Breast epithelium (tissue), 3 donors: ENCODE results near the gene PHACTR3.

Experiments used
- POLR2A ChIP-seq: fragments of 450-650 bp; IDR thresholded peaks from one replicate; pipeline ENCODE4 v1.6.1; 2016; ENCODE audit warnings: antibody characterized with exemption, mild to moderate bottlenecking, moderate library complexity
- TF ChIP-seq, protein P1 (sequence below), 3 donors: fragments of 450-650 bp; IDR thresholded peaks; one replicate each; pipeline ENCODE4 v1.5.1; 2016 to 2017; ENCODE audit warnings: antibody characterized with exemption in 3 of 3, mild to moderate bottlenecking in 3 of 3, moderate library complexity in 3 of 3

DNA sequence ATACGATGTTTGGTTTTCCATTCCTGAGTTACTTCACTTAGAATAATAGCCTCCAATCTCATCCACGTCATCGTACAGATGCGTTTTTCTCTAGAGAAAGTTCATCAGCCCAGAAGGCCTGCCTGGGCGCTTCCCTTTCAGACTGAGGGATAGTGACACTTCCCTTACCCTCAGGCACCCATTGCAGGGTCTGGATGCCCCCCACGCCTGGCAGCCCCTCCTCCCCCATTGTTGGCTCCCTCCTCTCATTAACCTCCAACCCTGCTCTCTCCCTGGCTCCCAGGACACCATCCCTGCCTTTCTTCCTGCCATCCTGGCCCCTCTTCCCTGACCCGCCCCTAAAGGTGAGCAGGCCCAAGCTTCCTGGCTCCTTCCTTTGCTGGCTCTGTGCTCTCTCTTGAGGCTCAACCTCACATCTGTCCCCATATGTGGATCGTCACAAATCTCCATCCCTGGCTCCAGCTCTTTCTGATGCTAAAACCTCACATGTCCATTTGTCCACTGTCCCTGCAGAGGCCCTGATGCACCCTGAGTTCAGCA, 183.9 kb downstream of the PHACTR3 start:
- TF ChIP-seq POLR2A, result no peak
- TF ChIP-seq, protein P1, sequence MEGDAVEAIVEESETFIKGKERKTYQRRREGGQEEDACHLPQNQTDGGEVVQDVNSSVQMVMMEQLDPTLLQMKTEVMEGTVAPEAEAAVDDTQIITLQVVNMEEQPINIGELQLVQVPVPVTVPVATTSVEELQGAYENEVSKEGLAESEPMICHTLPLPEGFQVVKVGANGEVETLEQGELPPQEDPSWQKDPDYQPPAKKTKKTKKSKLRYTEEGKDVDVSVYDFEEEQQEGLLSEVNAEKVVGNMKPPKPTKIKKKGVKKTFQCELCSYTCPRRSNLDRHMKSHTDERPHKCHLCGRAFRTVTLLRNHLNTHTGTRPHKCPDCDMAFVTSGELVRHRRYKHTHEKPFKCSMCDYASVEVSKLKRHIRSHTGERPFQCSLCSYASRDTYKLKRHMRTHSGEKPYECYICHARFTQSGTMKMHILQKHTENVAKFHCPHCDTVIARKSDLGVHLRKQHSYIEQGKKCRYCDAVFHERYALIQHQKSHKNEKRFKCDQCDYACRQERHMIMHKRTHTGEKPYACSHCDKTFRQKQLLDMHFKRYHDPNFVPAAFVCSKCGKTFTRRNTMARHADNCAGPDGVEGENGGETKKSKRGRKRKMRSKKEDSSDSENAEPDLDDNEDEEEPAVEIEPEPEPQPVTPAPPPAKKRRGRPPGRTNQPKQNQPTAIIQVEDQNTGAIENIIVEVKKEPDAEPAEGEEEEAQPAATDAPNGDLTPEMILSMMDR (IDR thresholded peaks at IDR 0.05), result no peak
